ENCODE results near the gene PAX2. TPM values are rescaled to one million over a fixed set of nuclear protein-coding genes. Genes with fewer than 3 reads are reported as not detected.
"Not testable (repeated sequence)": the region's sequence is repeated elsewhere in the genome, so short reads cannot be mapped to it uniquely, and the experiment has no call there.

The PAX2 gene
- not detected for total RNA-seq

GRCh38 chr10:100744987-100745881 is at the start of gene PAX2:
TSS of gene PAX2 (plus strand) at chr10:100745582. CDS start at chr10:100746261, 679 bp downstream.
- Histone ChIP-seq H3K4me3 (peak within 1 kb of the TSS in 2 of 4 donors; percentile 1 to 41), H3K36me3 (no peaks in the 10 kb centered on the region), H3K27me3 (peaks cover 100% of the 10 kb centered on the region), H3K9me3 (no peaks in the 10 kb centered on the region), H3K4me1 (peaks cover 14 to 56% (median 36%) of the 10 kb centered on the region in 4 donors), H3K27ac (no peak within 1 kb of the TSS)
- in situ Hi-C loops (cut with MboI; ENCODE audit: low pct_ligation_motif_present in 1 of 4, low pct_unique_long_range_greater_than_20kb in 1 of 4, low sequenced_read_pairs in 3 of 4) (no loop called here), intact Hi-C loops (cut with DNase I; ENCODE audit: low total_unique reads) (loop anchor here (10.0 kb wide), 1 partner anchor 180 kb away; no protein-coding TSS in a partner anchor)
- TF ChIP-seq POLR2AphosphoS5 (IDR thresholded peaks at IDR 0.05) (no peak), CTCF (IDR thresholded peaks at IDR 0.05) (no peak), EP300 (IDR thresholded peaks at IDR 0.05; ENCODE audit: low read depth) (no peak), POLR2A (IDR thresholded peaks at IDR 0.05) (no peak)
- no peak for DNase-seq
- 2 to 4% methylated on average over 12 to 44 of the region's 75 CpGs for WGBS, 2 donors (ENCODE audit: low coverage in 1 of 2)

GRCh38 chr10:100696477-100696901 is 48.9 kb upstream of the PAX2 start:
- in situ Hi-C loops (cut with MboI; ENCODE audit: low pct_ligation_motif_present in 1 of 4, low pct_unique_long_range_greater_than_20kb in 1 of 4, low sequenced_read_pairs in 3 of 4) = no loop called here
- Histone ChIP-seq H3K4me1 (no peaks in the 10 kb centered on the region), H3K4me3 (no peak overlapping the region), H3K27ac (no peak overlapping the region), H3K9me3 (no peaks in the 10 kb centered on the region), H3K27me3 (peaks cover 40% of the 10 kb centered on the region), H3K36me3 (no peaks in the 10 kb centered on the region)
- TF ChIP-seq CTCF (IDR thresholded peaks at IDR 0.05) (no peak), EP300 (IDR thresholded peaks at IDR 0.05; ENCODE audit: low read depth) (no peak), POLR2AphosphoS5 (IDR thresholded peaks at IDR 0.05) (no peak), POLR2A (IDR thresholded peaks at IDR 0.05) (no peak)
- DNase-seq = no peak
- 40 to 57% methylated on average over 1 to 2 of the region's 2 CpGs for WGBS, 2 donors (ENCODE audit: low coverage in 1 of 2)
- intact Hi-C loops (cut with DNase I; ENCODE audit: low total_unique reads) = no loop called here

DNA sequence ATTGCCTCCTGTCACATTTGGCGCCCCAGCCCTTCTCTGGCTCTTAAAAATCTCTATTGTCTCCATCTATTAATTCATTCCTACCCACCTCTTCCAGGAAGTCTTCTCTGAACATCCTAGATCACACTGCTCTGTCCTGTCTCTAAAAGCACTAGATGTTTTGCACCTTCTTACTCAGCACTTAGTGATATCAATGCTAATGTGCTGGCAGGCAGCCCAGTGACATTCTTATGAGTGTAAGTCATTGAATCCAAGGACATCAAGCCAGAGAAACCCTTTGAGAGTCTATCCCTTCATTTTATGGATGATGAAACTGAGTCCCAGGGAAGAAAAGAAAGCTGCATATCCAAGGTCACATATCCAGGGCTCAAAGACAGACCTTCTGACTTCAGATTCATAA is 48.3 kb upstream of the PAX2 start:
- H3K36me3 ChIP-seq = no peaks in the 10 kb centered on the region
- H3K9me3 ChIP-seq = no peaks in the 10 kb centered on the region
- in situ Hi-C loops (cut with MboI; ENCODE audit: low pct_ligation_motif_present in 1 of 4, low pct_unique_long_range_greater_than_20kb in 1 of 4, low sequenced_read_pairs in 3 of 4) = no loop called here
- no peak for DNase-seq
- peaks cover 36% of the 10 kb centered on the region for H3K27me3 ChIP-seq
- H3K4me3 ChIP-seq = no peak overlapping the region
- no peaks in the 10 kb centered on the region for H3K4me1 ChIP-seq
- 67 to 79% methylated on average over 1 of the region's 1 CpG for WGBS, 2 donors (ENCODE audit: low coverage in 1 of 2)
- no peak overlapping the region for H3K27ac ChIP-seq
- intact Hi-C loops (cut with DNase I; ENCODE audit: low total_unique reads) = no loop called here
- TF ChIP-seq POLR2AphosphoS5 (IDR thresholded peaks at IDR 0.05) (no peak), EP300 (IDR thresholded peaks at IDR 0.05; ENCODE audit: low read depth) (no peak), CTCF (IDR thresholded peaks at IDR 0.05) (no peak), POLR2A (IDR thresholded peaks at IDR 0.05) (no peak)

GRCh38 chr10:100697631-100698030 is 47.8 kb upstream of the PAX2 start:
- DNase-seq = no peak
- Histone ChIP-seq H3K4me3 (no peak overlapping the region), H3K27me3 (peaks cover 36% of the 10 kb centered on the region), H3K36me3 (no peaks in the 10 kb centered on the region), H3K27ac (no peak overlapping the region), H3K9me3 (no peaks in the 10 kb centered on the region), H3K4me1 (no peaks in the 10 kb centered on the region)
- WGBS, 2 donors (ENCODE audit: low coverage in 1 of 2) = 33 to 60% methylated on average over 1 to 4 of the region's 4 CpGs
- no peak for TF ChIP-seq POLR2AphosphoS5 (IDR thresholded peaks at IDR 0.05)
- no peak for TF ChIP-seq POLR2A (IDR thresholded peaks at IDR 0.05)
- TF ChIP-seq EP300 (IDR thresholded peaks at IDR 0.05; ENCODE audit: low read depth) = no peak
- no peak for TF ChIP-seq CTCF (IDR thresholded peaks at IDR 0.05)
- intact Hi-C loops (cut with DNase I; ENCODE audit: low total_unique reads) (no loop called here), in situ Hi-C loops (cut with MboI; ENCODE audit: low pct_ligation_motif_present in 1 of 4, low pct_unique_long_range_greater_than_20kb in 1 of 4, low sequenced_read_pairs in 3 of 4) (no loop called here)

DNA sequence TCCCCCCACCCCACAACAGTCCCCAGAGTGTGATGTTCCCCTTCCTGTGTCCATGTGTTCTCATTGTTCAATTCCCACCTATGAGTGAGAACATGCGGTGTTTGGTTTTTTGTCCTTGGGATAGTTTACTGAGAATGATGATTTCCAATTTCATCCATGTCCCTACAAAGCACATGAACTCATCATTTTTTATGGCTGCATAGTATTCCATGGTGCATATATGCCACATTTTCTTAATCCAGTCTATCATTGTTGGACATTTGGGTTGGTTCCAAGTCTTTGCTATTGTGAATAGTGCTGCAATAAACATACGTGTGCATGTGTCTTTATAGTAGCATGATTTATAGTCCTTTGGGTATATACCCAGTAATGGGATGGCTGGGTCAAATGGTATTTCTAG is 43.7 kb upstream of the PAX2 start:
- H3K27ac ChIP-seq; H3K9me3 ChIP-seq; H3K4me1 ChIP-seq; intact Hi-C loops (cut with DNase I; ENCODE audit: low total_unique reads); DNase-seq; in situ Hi-C loops (cut with MboI; ENCODE audit: low pct_ligation_motif_present in 1 of 4, low pct_unique_long_range_greater_than_20kb in 1 of 4, low sequenced_read_pairs in 3 of 4); H3K4me3 ChIP-seq; H3K36me3 ChIP-seq: not testable (repeated sequence)
- peaks cover 56% of the 10 kb centered on the region for H3K27me3 ChIP-seq
- WGBS, 2 donors (ENCODE audit: low coverage in 1 of 2) = 80% methylated on average over 2 of the region's 2 CpGs; no CpG with 5 or more reads in 1 of the 2 donors
